HEK293 (cell line): ENCODE measurements around the gene IER2.

Experiments
- CTCF ChIA-PET: fragments of 350-600 bp; formaldehyde crosslinking; extraction: SDS; loops from one replicate; lab custom pipeline; 2021; ENCODE audit warnings: antibody characterized with exemption; lab: Yijun Ruan, JAX
- POLR2A ChIA-PET: fragments of 300-600 bp; formaldehyde crosslinking; extraction: SDS; loops from one replicate; lab custom pipeline; 2020; ENCODE audit warnings: antibody characterized with exemption, inconsistent platforms; lab: Yijun Ruan, JAX
- H3K27ac ChIP-seq: fragments of 200-500 bp; sonication (Bioruptor generic); 2 replicates; pipeline ENCODE4 v1.5.1; 2014; ENCODE audit warnings: low read depth, low read length, control low read depth, inconsistent platforms; ENCODE audit errors: extremely low read depth
- H3K36me3 ChIP-seq, 2 experiments: fragments of 200-500 bp in 1 of 2; sonication (Bioruptor generic) in 1 of 2; 1 replicate in 1 of 2; 2 replicates in 1 of 2; pipeline ENCODE4 v1.5.1; 2014 to 2017; ENCODE audit warnings: inconsistent platforms in 2 of 2, low read length in 2 of 2; ENCODE audit not compliant: control insufficient read depth in 2 of 2, insufficient read depth in 1 of 2
- H3K4me1 ChIP-seq: fragments of 200-500 bp; sonication (Bioruptor generic); 2 replicates; pipeline ENCODE4 v1.5.1; 2014; ENCODE audit warnings: mild to moderate bottlenecking, low read length, inconsistent platforms; ENCODE audit not compliant: control insufficient read depth, insufficient read depth
- H3K4me3 ChIP-seq: 2 replicates; pipeline ENCODE4 v1.5.1; 2011; ENCODE audit warnings: low read depth, mild to moderate bottlenecking, control low read depth, low read length, moderate library complexity
- H3K9me3 ChIP-seq: fragments of 200-500 bp; sonication (Bioruptor generic); 2 replicates; pipeline ENCODE4 v1.5.1; 2014; ENCODE audit warnings: low read depth, low read length, inconsistent platforms; ENCODE audit not compliant: control insufficient read depth, insufficient read depth
- EGR2 ChIP-seq: fragments of 450-650 bp; formaldehyde crosslinking; IDR thresholded peaks from 2 replicates; pipeline ENCODE4 v1.5.1; 2016; ENCODE audit warnings: low read depth, missing biosample characterization, missing genetic modification characterization
- GLIS1 ChIP-seq: fragments of 450-650 bp; formaldehyde crosslinking; IDR thresholded peaks from 2 replicates; pipeline ENCODE4 v1.5.1; 2016; ENCODE audit warnings: missing biosample characterization, missing genetic modification characterization
- IKZF3 ChIP-seq: fragments of 450-650 bp; IDR thresholded peaks from 2 replicates; pipeline ENCODE4 v1.5.0; 2018; ENCODE audit warnings: missing biosample characterization, mild to moderate bottlenecking, missing genetic modification characterization, moderate library complexity
- KLF1 ChIP-seq: fragments of 450-650 bp; formaldehyde crosslinking; IDR thresholded peaks from 2 replicates; pipeline ENCODE4 v1.5.1; 2016; ENCODE audit warnings: missing biosample characterization, missing genetic modification characterization
- KLF10 ChIP-seq: fragments of 450-650 bp; IDR thresholded peaks from 2 replicates; pipeline ENCODE4 v1.5.1; 2018; ENCODE audit warnings: missing biosample characterization, mild to moderate bottlenecking, missing genetic modification characterization
- KLF16 ChIP-seq: fragments of 450-650 bp; formaldehyde crosslinking; IDR thresholded peaks from 2 replicates; pipeline ENCODE4 v1.5.1; 2017; ENCODE audit warnings: missing biosample characterization, missing genetic modification characterization
- KLF8 ChIP-seq: fragments of 450-650 bp; formaldehyde crosslinking; IDR thresholded peaks from 2 replicates; pipeline ENCODE4 v1.5.1; 2016; ENCODE audit warnings: missing biosample characterization, missing genetic modification characterization
- MZF1 ChIP-seq: fragments of 450-650 bp; formaldehyde crosslinking; IDR thresholded peaks from 2 replicates; pipeline ENCODE4 v1.5.1; 2017; ENCODE audit warnings: missing biosample characterization, missing genetic modification characterization, borderline replicate concordance
- SP2 ChIP-seq: fragments of 450-650 bp; formaldehyde crosslinking; IDR thresholded peaks from 2 replicates; pipeline ENCODE4 v1.5.1; 2016; ENCODE audit warnings: missing biosample characterization, missing genetic modification characterization
- SP7 ChIP-seq: fragments of 450-650 bp; formaldehyde crosslinking; IDR thresholded peaks from 2 replicates; pipeline ENCODE4 v1.5.1; 2016; ENCODE audit warnings: missing biosample characterization, missing genetic modification characterization
- TRIM28 ChIP-seq: IDR thresholded peaks from 2 replicates; pipeline ENCODE4 v1.6.1; 2011; ENCODE audit warnings: low read length, control low read depth, borderline replicate concordance
- ZBTB20 ChIP-seq: fragments of 450-650 bp; formaldehyde crosslinking; IDR thresholded peaks from 2 replicates; pipeline ENCODE4 v1.5.1; 2016; ENCODE audit warnings: missing biosample characterization, missing genetic modification characterization
- ZBTB48 ChIP-seq: fragments of 450-650 bp; formaldehyde crosslinking; IDR thresholded peaks from 2 replicates; pipeline ENCODE4 v1.5.1; 2016; ENCODE audit warnings: missing biosample characterization, missing genetic modification characterization
- ZEB2 ChIP-seq: fragments of 450-650 bp; formaldehyde crosslinking; IDR thresholded peaks from 2 replicates; pipeline ENCODE4 v1.5.1; 2016; ENCODE audit warnings: missing biosample characterization, missing genetic modification characterization
- ZNF114 ChIP-seq: fragments of 450-650 bp; formaldehyde crosslinking; IDR thresholded peaks from 2 replicates; pipeline ENCODE4 v1.5.0; 2017; ENCODE audit warnings: missing biosample characterization, missing genetic modification characterization
- ZNF148 ChIP-seq: fragments of 450-650 bp; formaldehyde crosslinking; IDR thresholded peaks from 2 replicates; pipeline ENCODE4 v1.5.0; 2017; ENCODE audit warnings: missing biosample characterization, missing genetic modification characterization, borderline replicate concordance
- ZNF19 ChIP-seq: fragments of 450-650 bp; formaldehyde crosslinking; IDR thresholded peaks from 2 replicates; pipeline ENCODE4; 2016; ENCODE audit warnings: missing biosample characterization, missing genetic modification characterization, low read depth
- ZNF211 ChIP-seq: fragments of 450-650 bp; formaldehyde crosslinking; IDR thresholded peaks from 2 replicates; pipeline ENCODE4 v1.5.1; 2016; ENCODE audit warnings: low read depth, missing biosample characterization, missing genetic modification characterization
- ZNF214 ChIP-seq: fragments of 450-650 bp; formaldehyde crosslinking; IDR thresholded peaks from 2 replicates; pipeline ENCODE4 v1.5.1; 2017; ENCODE audit warnings: missing biosample characterization, mild to moderate bottlenecking, missing genetic modification characterization, borderline replicate concordance
- ZNF223 ChIP-seq: fragments of 450-650 bp; formaldehyde crosslinking; IDR thresholded peaks from 2 replicates; pipeline ENCODE4 v1.5.1; 2016; ENCODE audit warnings: missing biosample characterization, missing genetic modification characterization
- ZNF24 ChIP-seq: fragments of 450-650 bp; formaldehyde crosslinking; IDR thresholded peaks from 2 replicates; pipeline ENCODE4 v1.5.1; 2016; ENCODE audit warnings: missing biosample characterization, missing genetic modification characterization
- ZNF274 ChIP-seq, 2 experiments: fragments of 200-500 bp in 1 of 2; fragments of 450-650 bp in 1 of 2; sonication (Bioruptor generic) in 1 of 2; formaldehyde crosslinking in 1 of 2; IDR thresholded peaks; 2 replicates each; pipeline versions ENCODE4 v1.5.1 to v1.6.1; 2014 to 2016; ENCODE audit warnings: borderline replicate concordance in 1 of 2, inconsistent platforms in 1 of 2, low read length in 1 of 2, missing biosample characterization in 1 of 2, missing genetic modification characterization in 1 of 2
- ZNF394 ChIP-seq: fragments of 450-650 bp; formaldehyde crosslinking; IDR thresholded peaks from 2 replicates; pipeline ENCODE4 v1.5.1; 2016; ENCODE audit warnings: missing biosample characterization, missing genetic modification characterization, mild to moderate bottlenecking, moderate library complexity, borderline replicate concordance
- ZNF561 ChIP-seq: fragments of 450-650 bp; IDR thresholded peaks from 2 replicates; pipeline ENCODE4 v1.5.1; 2018; ENCODE audit warnings: missing biosample characterization, missing genetic modification characterization, borderline replicate concordance
- ZNF580 ChIP-seq: fragments of 450-650 bp; formaldehyde crosslinking; IDR thresholded peaks from 2 replicates; pipeline ENCODE4 v1.5.1; 2016; ENCODE audit warnings: missing biosample characterization, missing genetic modification characterization
- ZNF623 ChIP-seq: fragments of 450-650 bp; formaldehyde crosslinking; IDR thresholded peaks from 2 replicates; pipeline ENCODE4 v1.5.1; 2016; ENCODE audit warnings: missing biosample characterization, missing genetic modification characterization
- ZNF645 ChIP-seq: fragments of 450-650 bp; formaldehyde crosslinking; IDR thresholded peaks from 2 replicates; pipeline ENCODE4; 2016; ENCODE audit warnings: missing biosample characterization, missing genetic modification characterization
- ZNF660 ChIP-seq: fragments of 450-650 bp; IDR thresholded peaks from 2 replicates; pipeline ENCODE4 v1.5.1; 2018; ENCODE audit warnings: missing biosample characterization, mild to moderate bottlenecking, missing genetic modification characterization
- ZNF692 ChIP-seq: fragments of 450-650 bp; formaldehyde crosslinking; IDR thresholded peaks from 2 replicates; pipeline ENCODE4 v1.5.1; 2016; ENCODE audit warnings: missing biosample characterization, missing genetic modification characterization

Gene IER2

GRCh38 chr19:13154241-13154778 is 4.1 kb downstream of the IER2 start (continued):
- TF ChIP-seq ZNF692 (peak; percentile 8; the same call in 1 of the 2 replicates), ZNF660 (tag by site-specific recombination) (0 out of 2 replicates have a peak, but pooled peaks have one; percentile 14), IKZF3 (peak; percentile 66; the same call in 1 of the 2 replicates), KLF1 (tag by site-specific recombination) (peak; percentile 92), SP2 (tag by site-specific recombination) (peak; percentile 74), EGR2 (peak; percentile 97), ZNF561 (tag by site-specific recombination) (no peak), ZNF645 (peak; percentile 82; the same call in 1 of the 2 replicates), ZEB2 (tag by site-specific recombination) (peak; percentile 71), GLIS1 (tag by site-specific recombination) (peak; percentile 41; the same call in 1 of the 2 replicates), ZNF24 (tag by site-specific recombination) (peak; percentile 12; the same call in 1 of the 2 replicates), ZNF19 (no peak)

- H3K36me3 ChIP-seq: peaks cover 0 to 11% of the 10 kb centered on the region in 2 experiments; a peak in 1 of 3 replicates
- no peaks in the 10 kb centered on the region for H3K9me3 ChIP-seq
- peak overlapping the region; percentile 98; the same call in 1 of the 2 replicates for H3K27ac ChIP-seq
- peaks cover 8% of the 10 kb centered on the region for H3K4me1 ChIP-seq
- peak overlapping the region; percentile 99 for H3K4me3 ChIP-seq
- ChIA-PET CTCF (interaction anchor here (0.5 to 1.8 kb wide), 9 partner anchors 14 to 190 kb away, joined by 3 to 7 read pairs (median 3); no protein-coding TSS in a partner anchor), POLR2A (interaction anchor here (0.6 to 2.6 kb wide), 11 partner anchors 11 to 697 kb away, joined by 3 to 60 read pairs (median 5); partner anchors contain the start of gene NACC1)
- TF ChIP-seq ZBTB48 (tag by site-specific recombination) (peak; percentile 43; the same call in 1 of the 2 replicates), ZNF580 (tag by site-specific recombination) (peak; percentile 62; the same call in 1 of the 2 replicates), ZBTB20 (tag by site-specific recombination) (peak; percentile 78; the same call in 1 of the 2 replicates), ZNF223 (no peak), KLF8 (0 out of 2 replicates have a peak, but pooled peaks have one; percentile 10), ZNF148 (no peak), MZF1 (0 out of 2 replicates have a peak, but pooled peaks have one; percentile 31), SP7 (tag by site-specific recombination) (peak; percentile 33), ZNF692 (peak; percentile 75), KLF10 (peak; percentile 82; the same call in 1 of the 2 replicates), ZNF274 (IDR thresholded peaks at IDR 0.05; ENCODE audit: low read length) (no peak), ZNF274 (tag by site-specific recombination; IDR thresholded peaks at IDR 0.05; ENCODE audit: borderline replicate concordance) (no peak), KLF16 (tag by site-specific recombination) (0 out of 2 replicates have a peak, but pooled peaks have one; percentile 33), ZNF114 (tag by site-specific recombination) (no peak), ZNF623 (peak; percentile 31), ZNF214 (tag by site-specific recombination) (no peak), TRIM28 (no peak; the same call in 1 of the 2 replicates), ZNF394 (peak; percentile 63; the same call in 1 of the 2 replicates), ZNF211 (tag by site-specific recombination) (no peak)
Measured at GRCh38 chr19:13154911-13155471, 4.8 kb downstream of the IER2 start.
